ENCODE data around the gene RIMBP2. TPM values are rescaled to one million over a fixed set of nuclear protein-coding genes. Genes with fewer than 3 reads are reported as not detected.

The RIMBP2 gene
- polyA plus RNA-seq, 1 of the 3 experiments (the other 2 are of a cell fraction), result 0.90 TPM

GRCh38 chr12:130608132-130608531, 108.0 kb downstream of the RIMBP2 start:
- Histone ChIP-seq H3K4me2 (no peak overlapping the region), H3K27ac (ENCODE audit: low read depth in 2 of 2, low read length in 1 of 2) (peak overlapping the region in 1 of 2 experiments; percentile 62; a peak in 2 of 4 replicates), H3K36me3 (replicated peaks in 1 of 2; ENCODE audit: control insufficient read depth in 1 of 2, insufficient read depth in 2 of 2, low read length in 1 of 2) (no peaks in the 10 kb centered on the region), H3K4me3 (ENCODE audit: low read depth in 2 of 2, low read length in 1 of 2) (no peak overlapping the region), H4K20me1 (ENCODE audit: insufficient read depth) (no peaks in the 10 kb centered on the region), H3K9me2 (no peaks in the 10 kb centered on the region), H3K27me3 (ENCODE audit: insufficient read depth) (no peaks in the 10 kb centered on the region), H3K9me3 (no peaks in the 10 kb centered on the region), H3K9ac (no peak overlapping the region), H2AFZ (ENCODE audit: low read depth) (no peak overlapping the region), H3K4me1 (ENCODE audit: control insufficient read depth in 1 of 2, insufficient read depth in 2 of 2, low read depth in 1 of 2, low read length in 1 of 2) (peaks cover 0 to 65% of the 10 kb centered on the region in 2 experiments; a peak in 1 of 4 replicates), H3K79me2 (ENCODE audit: insufficient read depth) (no peaks in the 10 kb centered on the region), H3F3A (replicated peaks; ENCODE audit: insufficient read depth) (no peaks in the 10 kb centered on the region)
- ChIA-PET POLR2A (no interaction called here), CTCF (no interaction called here)
- 54% methylated on average over 5 of the region's 5 CpGs for WGBS (ENCODE audit: low lambda C conversion rate)
- no peak for DNase-seq
- no peak for TF ChIP-seq TEAD4 (IDR thresholded peaks at IDR 0.05; ENCODE audit: borderline replicate concordance, insufficient read depth)
- TF ChIP-seq CHD2 (IDR thresholded peaks at IDR 0.05; ENCODE audit: low read length, partially characterized antibody), result no peak
- TF ChIP-seq RXRA (IDR thresholded peaks at IDR 0.05; ENCODE audit: borderline replicate concordance, low read depth), result no peak
- no peak for TF ChIP-seq ELF1 (IDR thresholded peaks at IDR 0.05)
- no peak for TF ChIP-seq EZH2phosphoT487 (IDR thresholded peaks at IDR 0.05; ENCODE audit: borderline replicate concordance, low read depth)
- TF ChIP-seq USF2 (IDR thresholded peaks at IDR 0.05; ENCODE audit: borderline replicate concordance, low read depth, low read length), result no peak
- no peak for TF ChIP-seq POLR2AphosphoS5 (IDR thresholded peaks at IDR 0.05; ENCODE audit: low read depth, low read length)
- no peak for TF ChIP-seq NRF1 (IDR thresholded peaks at IDR 0.05; ENCODE audit: low read depth, low read length)

GRCh38 chr12:130606231-130606630, 109.9 kb downstream of the RIMBP2 start:
- ChIA-PET CTCF (no interaction called here), POLR2A (interaction anchor here (0.8 kb wide), 1 partner anchor 15 kb away, joined by 3 read pairs; no protein-coding TSS in a partner anchor)
- no peaks in the 10 kb centered on the region for H3F3A ChIP-seq (replicated peaks; ENCODE audit: insufficient read depth)
- peak overlapping the region in 1 of 2 experiments; percentile 58; a peak in 1 of 4 replicates for H3K27ac ChIP-seq (ENCODE audit: low read depth in 2 of 2, low read length in 1 of 2)
- peaks cover 0 to 57% of the 10 kb centered on the region in 2 experiments; a peak in 2 of 4 replicates for H3K4me1 ChIP-seq (ENCODE audit: control insufficient read depth in 1 of 2, insufficient read depth in 2 of 2, low read depth in 1 of 2, low read length in 1 of 2)
- WGBS (ENCODE audit: low lambda C conversion rate), result 75% methylated on average over 12 of the region's 12 CpGs
- TF ChIP-seq FOXM1 (IDR thresholded peaks at IDR 0.05; ENCODE audit: low read depth), result no peak
- TF ChIP-seq GATA2 (CRISPR knock-in tag; IDR thresholded peaks at IDR 0.05), result no peak
- no peak for TF ChIP-seq MAX (IDR thresholded peaks at IDR 0.05; ENCODE audit: low read depth)
- TF ChIP-seq SIN3A (IDR thresholded peaks at IDR 0.05; ENCODE audit: borderline replicate concordance, low read depth, low read length), result no peak
- no peak for TF ChIP-seq YY1 (IDR thresholded peaks at IDR 0.05; ENCODE audit: low read depth)
- no peak for TF ChIP-seq TAF1 (IDR thresholded peaks at IDR 0.05; ENCODE audit: borderline replicate concordance, low read depth, low read length)
- no peak for TF ChIP-seq RXRA (IDR thresholded peaks at IDR 0.05; ENCODE audit: borderline replicate concordance, low read depth)
- TF ChIP-seq GABPA (IDR thresholded peaks at IDR 0.05; ENCODE audit: low read depth), result no peak
- TF ChIP-seq NFIC (IDR thresholded peaks at IDR 0.05; ENCODE audit: borderline replicate concordance), result no peak
- no peak for TF ChIP-seq ELF1 (IDR thresholded peaks at IDR 0.05)
- TF ChIP-seq PBX3 (IDR thresholded peaks at IDR 0.05), result no peak
- no peak for TF ChIP-seq TCF12 (IDR thresholded peaks at IDR 0.05)
- no peak for TF ChIP-seq EP300 (IDR thresholded peaks at IDR 0.05; ENCODE audit: borderline replicate concordance in 1 of 2, low read depth in 1 of 2, low read length in 1 of 2)
- no peak for TF ChIP-seq FOXJ3 (CRISPR knock-in tag; IDR thresholded peaks at IDR 0.05)
- TF ChIP-seq NRF1 (IDR thresholded peaks at IDR 0.05; ENCODE audit: low read depth, low read length), result no peak
- TF ChIP-seq MXI1 (IDR thresholded peaks at IDR 0.05; ENCODE audit: low read depth, low read length), result no peak
- H3K27me3 ChIP-seq (ENCODE audit: insufficient read depth), result no peaks in the 10 kb centered on the region
- H3K4me3 ChIP-seq (ENCODE audit: low read depth in 2 of 2, low read length in 1 of 2), result no peak overlapping the region
- no peak overlapping the region for H3K4me2 ChIP-seq
- H3K9me2 ChIP-seq, result no peaks in the 10 kb centered on the region
- H3K36me3 ChIP-seq (replicated peaks in 1 of 2; ENCODE audit: control insufficient read depth in 1 of 2, insufficient read depth in 2 of 2, low read length in 1 of 2), result no peaks in the 10 kb centered on the region
- DNase-seq, result no peak
- H3K79me2 ChIP-seq (ENCODE audit: insufficient read depth), result no peaks in the 10 kb centered on the region
- no peak overlapping the region for H2AFZ ChIP-seq (ENCODE audit: low read depth)
- no peaks in the 10 kb centered on the region for H4K20me1 ChIP-seq (ENCODE audit: insufficient read depth)
- H3K9ac ChIP-seq, result no peak overlapping the region
- no peaks in the 10 kb centered on the region for H3K9me3 ChIP-seq

Data from SK-N-SH (cell line).